GM21367 (cell line): ENCODE data around the gene KLK12.

Source experiments
- ATAC-seq: cut with Tn5 transposase; IDR thresholded peaks from one replicate; pipeline ENCODE4 v1.9.1; 2021; ENCODE audit not compliant: unreplicated experiment

KLK12 gene, protein sequence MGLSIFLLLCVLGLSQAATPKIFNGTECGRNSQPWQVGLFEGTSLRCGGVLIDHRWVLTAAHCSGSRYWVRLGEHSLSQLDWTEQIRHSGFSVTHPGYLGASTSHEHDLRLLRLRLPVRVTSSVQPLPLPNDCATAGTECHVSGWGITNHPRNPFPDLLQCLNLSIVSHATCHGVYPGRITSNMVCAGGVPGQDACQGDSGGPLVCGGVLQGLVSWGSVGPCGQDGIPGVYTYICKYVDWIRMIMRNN

DNA sequence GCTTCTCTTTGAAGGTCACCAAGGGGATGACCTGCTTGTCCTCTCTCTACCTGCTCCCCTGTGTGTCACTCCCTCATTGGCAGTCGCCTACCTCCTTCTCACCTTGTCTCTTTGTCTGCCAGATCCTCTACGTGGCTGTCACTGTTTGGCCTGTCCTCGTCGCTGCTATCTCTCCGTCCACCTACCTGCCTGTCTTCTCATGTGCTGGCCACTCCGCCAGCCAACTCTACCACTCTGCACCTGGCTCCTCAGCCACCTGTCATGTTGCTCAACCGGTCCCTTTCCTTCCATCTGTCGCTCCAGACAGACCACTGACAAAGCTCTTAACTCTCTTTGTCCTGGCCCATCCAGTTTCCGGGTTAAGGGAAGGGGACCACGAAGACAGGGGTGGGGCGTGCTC is at the start of gene KLK12:
Gene KLK12 (minus strand): TSS at position 299 of the 400 bp plus-strand sequence. CDS start 381 bp downstream, outside the sequence.
- ATAC-seq, result no peak

DNA sequence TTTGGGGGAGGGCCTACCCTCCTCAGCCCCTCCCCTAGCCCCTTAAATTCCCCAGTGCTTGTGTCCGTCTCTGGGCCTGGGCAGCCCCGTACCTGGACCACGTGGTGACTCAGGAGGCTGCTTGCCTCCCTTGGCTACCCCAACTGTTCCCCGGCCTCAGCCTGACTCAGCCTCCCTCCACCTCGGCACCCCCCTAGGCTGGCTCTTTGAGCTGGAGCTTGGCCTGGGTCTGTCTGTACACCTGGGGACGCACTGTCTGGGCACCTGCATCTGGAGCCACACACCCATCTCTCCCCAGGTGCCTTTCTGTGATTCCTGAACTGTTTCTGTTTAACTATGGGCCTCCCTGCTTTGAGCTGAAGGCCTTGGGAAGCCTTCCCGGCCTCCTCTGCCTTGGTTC is 49.7 kb upstream of the KLK12 start:
- ATAC-seq, result no peak

DNA sequence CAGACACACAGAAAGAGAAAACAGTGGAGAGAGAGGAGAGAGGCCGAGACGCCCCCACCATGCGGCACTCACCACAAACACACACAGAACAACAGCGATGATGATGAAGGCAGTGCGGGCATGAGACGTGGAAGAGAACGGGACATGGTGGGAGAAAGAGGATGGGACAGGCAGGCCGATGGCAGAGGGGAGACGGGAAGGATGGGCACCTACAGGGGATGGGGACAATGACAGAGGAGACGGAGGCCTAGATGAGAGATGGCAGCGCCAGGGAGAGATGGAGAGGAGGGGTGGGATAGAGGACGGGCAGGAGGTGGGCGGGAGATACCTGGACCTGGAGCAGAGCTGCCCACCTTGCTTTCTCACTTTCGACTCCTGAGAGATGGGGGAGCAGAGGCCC is 49.0 kb upstream of the KLK12 start:
- ATAC-seq, result no peak

DNA sequence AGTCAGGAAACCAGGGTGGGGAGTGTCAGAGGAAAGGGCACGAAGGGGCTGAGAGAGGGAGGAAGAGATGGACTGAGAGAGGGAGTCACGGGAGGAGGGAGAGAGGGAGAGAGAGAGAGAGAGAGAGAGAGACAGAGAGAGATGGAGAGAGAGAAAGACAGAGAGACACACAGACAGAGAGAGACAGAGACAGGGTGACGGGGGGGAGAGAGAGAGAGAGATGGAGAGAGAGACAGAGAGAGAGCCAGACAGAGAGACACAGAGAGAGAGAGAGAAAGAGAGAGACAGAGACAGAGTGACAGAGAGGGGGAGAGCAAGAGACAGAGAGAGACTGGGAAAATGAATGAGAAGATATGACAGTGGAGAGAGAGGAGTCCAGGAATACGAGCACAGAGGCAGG is 48.4 kb upstream of the KLK12 start:
- no peak for ATAC-seq

DNA sequence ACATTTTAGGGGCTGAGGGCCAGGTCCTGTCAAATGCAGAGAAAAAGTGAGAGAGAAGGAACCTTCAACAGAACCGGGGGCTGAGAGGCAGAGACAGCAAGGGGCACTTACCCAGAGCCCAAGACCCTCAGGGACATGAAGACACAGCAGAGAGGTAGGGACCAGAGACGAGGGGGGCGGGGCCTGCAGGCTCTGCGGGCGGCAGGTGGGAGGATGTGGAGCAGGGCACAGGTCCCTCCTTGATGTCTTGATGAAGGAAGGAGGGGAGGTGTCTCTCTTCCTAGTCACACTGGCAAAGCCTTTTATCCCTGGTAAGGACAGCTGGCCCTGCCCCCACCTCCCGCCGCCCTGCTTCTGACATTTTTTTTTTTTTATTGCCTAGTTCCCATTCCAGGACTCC is 47.8 kb upstream of the KLK12 start, which contains the start of gene KLK14:
Gene KLK14 (minus strand): TSS at position 277 of the 400 bp plus-strand sequence. CDS start 273 bp downstream, at position 4.
- ATAC-seq, result no peak

DNA sequence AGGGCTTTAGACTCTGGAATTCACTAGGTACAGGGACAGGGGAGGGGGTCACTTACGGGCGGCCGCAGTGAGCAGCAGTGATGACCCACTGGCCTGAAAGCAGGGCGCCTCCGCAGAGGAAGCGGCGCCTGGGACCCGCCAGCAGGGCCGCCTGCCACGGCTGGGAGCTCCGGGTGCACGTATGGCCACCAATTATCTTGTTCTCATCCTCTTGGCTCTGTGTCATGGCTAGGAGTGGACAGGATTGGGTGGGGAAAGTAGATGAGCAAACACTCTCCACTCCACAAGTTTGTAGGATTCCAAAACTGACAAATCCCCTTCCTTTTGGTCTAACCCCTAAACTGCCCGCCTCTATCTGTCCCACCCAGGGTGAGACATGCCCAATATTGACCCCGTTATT is 46.7 kb upstream of the KLK12 start:
- ATAC-seq, result no peak

DNA sequence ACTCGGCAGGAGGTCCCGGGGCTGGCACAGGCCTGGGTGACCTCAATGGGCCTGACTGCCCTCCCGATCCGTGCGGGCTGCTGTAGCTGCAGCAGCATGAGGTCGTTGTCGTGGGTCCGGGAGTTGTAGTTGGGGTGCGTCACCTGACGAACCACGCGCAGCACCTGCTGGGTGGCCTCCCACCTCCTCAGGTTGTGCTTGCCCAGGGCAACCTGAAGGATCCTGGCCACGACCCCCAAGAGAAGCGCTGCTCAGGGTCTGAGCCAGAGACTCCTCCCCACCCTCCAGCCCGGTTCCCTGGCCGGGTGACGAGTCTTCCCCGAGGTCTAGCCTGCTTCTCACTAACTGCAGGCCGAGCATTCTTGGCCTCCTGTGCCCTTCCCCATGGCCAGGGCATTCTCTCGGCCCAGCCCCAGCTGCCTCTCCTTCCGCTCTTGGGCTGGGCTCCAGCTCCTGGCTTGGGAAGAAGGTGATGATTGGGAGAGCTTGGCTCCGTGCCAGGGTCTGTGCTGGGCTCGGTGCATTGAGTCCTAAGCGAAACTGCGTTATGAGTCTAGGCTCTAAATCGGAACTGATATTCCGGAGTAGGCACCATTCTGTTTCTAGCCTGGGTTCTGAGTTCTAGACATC is 44.8 kb upstream of the KLK12 start:
- ATAC-seq, result no peak

DNA sequence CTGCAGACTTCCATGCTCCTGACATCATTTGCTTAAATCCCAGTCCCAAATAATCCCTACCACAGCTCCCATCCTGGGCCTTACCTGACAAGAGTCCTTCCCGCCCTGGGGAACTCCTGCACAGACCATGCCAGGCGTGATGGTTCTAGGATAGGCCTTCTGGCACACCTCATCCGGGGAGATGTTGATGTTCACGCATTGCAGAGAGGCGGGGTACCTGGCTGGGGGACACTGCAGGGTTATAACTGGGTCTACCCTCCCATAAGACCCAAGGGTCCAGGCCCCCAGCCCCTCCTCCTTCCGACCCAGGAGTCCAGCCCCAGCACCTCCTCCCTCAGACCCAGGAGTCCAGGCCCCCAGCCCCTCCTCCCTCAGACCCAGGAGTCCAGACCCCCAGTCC is 43.9 kb upstream of the KLK12 start:
- ATAC-seq, result no peak

DNA sequence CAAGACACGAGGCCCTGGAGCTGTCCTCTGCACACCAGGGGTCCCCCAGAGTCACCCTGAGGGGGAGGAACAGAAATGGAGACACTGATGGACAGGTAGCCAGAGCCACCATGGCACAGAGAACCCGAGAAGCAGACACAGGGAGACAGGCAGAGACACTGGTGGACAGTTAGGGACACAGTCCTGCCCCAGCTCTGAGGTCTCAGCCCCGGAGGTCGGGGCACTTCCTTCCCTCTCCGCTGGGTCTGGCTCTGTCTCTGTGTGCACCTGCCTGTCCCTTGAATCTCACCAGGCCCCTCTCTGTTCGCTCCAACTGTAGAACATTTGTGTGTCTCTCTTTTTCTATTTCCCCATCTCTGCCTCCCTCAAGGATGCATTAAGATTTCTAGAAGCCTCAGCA is 43.3 kb upstream of the KLK12 start:
- ATAC-seq, result no peak

DNA sequence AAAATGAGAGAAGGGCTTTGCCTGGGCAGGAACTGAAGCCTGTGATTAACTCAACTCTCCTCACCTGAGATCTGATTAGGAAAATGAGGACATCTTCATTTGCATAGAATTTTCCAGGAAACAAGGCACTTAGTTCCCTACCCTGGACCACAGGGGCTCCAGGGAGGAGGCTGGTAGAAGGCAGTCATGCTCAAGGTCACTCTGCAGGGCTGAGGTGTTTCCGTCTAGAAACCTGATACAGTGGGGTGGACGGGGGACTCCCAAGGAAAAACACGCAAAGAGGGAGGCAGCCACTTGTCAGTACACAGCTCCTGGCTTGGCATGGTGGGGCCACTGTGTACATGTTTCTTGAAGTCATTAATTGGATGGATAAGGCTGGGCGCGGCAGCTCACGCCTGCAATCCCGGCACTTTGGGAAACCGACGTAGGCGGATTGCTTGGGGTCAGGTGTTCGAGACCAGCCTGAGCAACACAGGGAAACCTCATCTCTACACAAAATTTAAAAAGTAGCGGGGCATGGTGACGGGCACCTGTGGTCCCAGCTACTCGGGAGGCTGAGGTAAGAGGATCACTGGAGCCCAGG is 41.9 kb upstream of the KLK12 start:
- ATAC-seq, result no peak

DNA sequence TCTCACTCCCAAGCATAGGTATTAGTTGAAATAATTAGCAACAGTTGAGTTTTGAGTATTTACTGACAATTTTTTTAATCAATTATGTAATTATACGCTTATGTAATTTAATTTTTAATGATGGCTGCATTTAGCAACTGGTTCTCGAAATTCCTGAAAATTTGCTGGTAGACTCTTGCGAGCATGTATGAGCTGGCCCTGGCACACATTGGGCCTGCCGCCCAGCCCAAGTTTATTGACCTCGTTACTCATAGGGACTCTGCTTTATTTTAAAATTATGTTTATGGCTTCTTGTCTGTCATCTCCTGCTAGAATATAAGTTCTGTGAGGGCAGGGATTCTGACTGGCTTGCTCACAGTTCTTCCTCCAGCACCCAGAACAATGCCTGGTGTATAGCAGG is 41.2 kb upstream of the KLK12 start:
- ATAC-seq, result no peak

DNA sequence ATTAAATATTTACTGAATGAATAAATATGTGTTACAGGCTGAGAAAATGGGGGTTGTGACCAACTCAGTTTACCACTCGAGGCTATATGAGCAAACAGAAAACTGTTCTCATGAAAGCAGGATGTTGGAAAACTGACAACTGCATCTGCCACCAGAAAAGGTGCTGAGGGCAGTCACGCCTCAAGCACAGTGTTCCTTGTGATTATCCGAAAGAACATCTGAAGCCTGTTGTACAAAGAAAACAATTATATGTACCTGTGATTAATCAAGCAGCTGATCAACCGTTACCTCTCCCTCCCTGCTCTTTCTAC is 36.2 kb upstream of the KLK12 start:
- ATAC-seq, result no peak

DNA sequence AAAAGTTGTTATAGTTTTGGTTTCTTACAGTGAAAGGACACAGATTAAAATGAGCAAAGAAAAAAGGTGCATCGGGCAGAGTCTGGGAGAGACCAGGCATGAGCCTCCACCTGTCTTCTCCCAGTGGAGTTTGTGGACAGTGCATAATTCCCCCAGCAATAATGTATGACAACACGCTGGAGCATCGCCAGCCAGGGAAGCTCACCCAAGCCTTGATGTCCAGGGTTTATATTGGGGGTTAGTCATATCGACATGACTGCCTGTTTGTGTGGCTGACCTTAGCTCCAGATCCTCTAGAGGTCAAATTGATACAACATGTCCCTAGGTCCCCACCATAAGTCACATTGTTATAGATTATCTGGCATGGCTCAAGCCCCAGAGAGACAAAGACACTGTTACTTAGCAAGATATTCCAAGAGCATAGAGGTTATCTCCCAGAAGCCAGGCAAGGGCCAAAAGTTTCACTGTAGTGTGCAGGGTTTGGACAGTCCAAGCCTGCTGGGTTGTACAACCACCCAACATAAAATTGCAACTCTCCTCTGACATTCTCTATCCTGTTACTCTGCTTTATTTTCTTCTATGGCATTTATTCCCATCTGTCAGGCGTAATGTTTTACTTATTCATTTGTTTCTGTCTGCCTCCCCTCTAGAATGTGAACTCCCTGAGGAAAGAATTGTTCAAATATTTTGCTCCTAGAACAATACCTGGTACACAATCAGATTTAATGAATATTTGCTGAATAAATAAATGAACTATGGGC is 35.7 kb upstream of the KLK12 start:
- no peak for ATAC-seq

DNA sequence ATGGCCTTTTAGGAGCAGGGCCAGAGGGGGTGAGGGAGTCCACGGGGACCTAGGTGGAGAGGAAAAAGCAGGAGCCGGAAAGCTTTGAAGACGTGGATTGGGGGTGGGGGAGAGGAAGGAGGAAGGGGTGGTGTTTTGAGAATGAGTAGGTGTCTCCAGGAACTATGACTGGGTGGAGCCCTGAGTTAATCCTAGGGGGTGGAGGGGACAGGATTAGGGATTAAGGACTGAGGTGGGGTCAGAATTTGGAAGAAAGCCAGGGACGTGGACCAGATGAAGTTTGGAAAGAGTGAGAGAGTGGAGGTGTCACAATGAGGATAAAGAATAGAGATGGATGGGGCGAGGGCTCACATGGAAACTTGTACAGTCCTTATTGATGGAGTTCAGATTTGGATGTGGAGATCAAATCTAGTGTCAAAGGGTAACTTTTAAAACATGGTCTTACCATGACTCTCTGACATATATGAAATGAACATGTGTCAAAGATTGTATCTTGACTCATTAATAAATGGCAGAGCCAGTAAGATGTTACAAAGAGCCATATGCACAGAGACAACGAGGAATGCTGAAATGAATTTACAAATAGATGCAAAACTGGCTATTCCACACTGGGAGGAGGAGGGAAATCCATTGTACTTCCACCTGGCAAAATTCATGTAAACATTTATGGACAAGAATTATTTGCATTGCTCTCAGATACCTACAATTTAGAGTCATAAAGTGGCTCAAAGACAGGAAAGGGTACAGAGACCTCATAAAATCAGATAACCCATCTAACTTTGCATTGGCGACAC is 31.8 kb upstream of the KLK12 start:
- no peak for ATAC-seq

DNA sequence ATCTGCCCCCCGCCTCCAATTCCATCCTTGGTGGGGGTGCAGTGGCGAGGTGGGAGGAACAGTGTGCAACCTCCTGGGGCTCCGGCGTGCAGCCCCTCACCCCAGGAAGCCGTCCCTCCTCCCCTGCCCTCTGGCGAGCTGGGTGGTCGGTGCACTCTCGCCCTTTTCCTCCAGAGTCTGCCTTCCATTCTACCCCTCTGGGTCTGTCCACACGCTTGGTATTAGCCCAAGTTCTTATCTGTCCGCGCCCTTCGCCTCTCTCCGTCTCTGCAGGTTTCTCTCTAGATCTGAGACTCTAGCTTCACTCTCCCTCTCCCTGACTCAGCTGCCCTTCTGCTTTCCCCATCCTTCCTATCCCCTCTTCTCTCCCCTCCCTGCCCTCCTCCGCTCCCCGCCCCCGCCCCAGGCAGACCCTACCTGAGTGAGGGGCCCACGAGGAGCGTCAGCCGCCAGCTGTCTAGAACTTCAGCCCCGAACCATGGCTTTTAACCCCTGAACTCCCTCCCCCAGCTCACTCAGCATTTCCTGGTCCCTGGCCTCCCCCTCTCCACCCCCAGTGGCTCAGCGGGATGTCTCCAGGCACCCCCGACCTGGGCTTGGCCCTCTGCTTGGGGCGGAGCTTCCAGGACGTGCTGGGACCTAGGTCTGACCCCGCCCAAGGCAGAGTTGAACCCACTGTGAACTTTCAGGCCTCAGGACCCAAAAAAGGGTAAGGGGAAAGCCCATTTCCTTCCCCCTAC is 30.6 kb upstream of the KLK12 start:
- ATAC-seq, result no peak

DNA sequence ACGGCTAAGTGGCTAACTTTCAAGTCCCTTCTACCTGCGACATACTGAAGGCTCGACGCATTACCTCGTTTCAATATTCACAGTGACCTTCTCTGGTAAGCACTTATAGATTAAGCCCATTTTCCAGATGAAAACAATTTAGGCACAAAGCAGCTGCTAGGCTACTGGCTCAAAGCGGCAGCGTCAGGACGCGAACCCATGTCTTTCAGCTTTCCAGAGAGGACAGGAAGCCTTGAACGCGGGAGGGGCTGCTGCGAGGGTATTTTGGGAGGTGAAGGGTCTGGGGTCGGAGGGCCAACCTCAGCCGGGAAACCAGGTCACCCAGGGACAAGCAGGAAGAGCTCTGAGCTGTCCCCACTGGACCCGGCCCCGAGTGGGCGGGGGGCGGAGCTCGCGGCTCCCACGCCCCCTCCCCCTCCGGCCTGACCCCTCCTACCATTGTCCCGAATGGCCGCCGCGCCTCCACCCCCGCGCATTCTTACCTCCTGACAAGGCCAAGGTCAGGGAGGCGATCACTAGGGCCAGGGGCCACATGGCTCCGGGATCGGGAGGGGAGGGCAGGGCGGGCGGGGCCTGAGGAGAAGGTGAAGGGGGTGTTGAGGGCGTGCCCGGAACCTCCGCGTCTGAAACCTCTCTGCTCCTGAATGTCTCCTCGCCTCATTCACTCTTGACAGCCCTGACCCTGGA is 29.9 kb upstream of the KLK12 start, which contains the start of gene KLK13:
Gene KLK13 (minus strand): TSS at position 559 of the 687 bp plus-strand sequence. CDS start 25 bp downstream, at position 534.
- ATAC-seq, result no peak

DNA sequence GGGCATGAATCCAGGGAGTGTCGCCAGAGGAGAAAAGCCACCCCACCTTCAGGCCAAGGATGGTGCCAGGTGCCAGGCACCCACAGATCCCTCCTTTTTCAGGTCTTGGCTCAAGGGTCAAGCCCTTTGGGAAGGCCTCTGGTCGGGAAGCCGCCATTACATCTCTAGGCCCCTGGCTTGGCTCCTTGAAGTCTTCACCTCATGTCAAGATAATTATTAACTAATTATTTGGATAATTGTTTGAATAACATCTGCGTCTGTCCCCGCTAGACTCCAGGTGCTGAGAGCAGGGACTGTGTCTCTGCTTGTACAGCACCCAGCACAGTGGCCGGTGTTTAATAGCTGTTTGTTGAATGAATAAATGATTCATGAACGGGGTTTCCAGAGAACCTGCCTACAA is 28.9 kb upstream of the KLK12 start:
- ATAC-seq, result no peak

DNA sequence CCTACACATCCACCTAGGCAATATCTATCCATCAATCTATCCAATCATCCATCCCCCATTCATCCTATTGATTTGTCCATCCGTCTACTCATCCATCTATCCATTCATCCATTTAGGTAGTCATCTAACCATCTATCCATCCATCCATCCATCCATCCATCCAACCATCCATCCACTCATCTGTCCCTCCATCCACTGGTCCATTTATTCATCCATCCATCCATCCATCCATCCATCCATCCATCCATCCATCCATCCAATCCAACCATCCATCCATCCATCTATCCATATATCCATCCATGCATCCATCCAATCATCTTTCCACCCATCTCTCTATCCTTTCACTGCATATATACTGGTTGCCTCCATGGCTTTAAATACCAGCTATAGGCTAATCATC is 26.2 kb upstream of the KLK12 start:
- no peak for ATAC-seq

DNA sequence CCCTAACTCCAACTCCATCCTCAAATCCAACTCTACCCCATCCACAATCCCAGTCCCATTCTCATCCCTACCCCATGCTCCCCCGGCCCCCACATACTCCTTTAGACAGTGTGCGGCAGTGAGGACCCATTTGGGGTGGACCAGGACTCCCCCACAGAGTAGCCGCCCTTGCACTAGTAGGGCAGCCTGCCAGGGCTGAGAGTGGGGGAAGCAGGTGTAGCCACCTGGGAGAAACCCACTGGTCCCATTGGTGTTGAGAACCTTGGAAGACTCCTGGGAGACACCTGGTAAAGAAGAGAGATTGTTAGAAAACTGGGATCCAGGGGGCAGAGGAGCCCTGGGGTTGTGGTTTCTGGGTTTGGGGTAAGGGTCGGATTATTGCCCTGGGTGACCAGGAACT is 25.5 kb upstream of the KLK12 start:
- no peak for ATAC-seq

DNA sequence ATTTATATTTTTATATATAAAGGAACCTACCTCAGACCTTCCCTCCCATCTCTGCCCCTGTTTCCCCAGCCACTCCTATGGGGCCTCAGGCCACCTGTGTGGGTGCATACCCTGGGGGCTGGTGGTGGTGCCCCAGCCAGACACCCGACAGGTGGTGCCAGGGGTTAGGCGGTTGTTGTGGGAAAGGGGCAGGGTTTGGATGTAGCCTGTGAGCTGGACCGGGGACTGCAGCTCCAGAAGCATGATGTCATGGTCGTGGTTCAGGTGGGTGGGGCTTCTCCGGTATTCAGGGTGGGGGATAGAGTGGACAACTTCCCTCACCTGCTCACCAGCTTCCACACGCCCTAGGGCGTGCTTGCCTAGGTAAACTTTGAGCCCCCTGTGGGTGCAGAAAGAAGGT is 24.9 kb upstream of the KLK12 start:
- ATAC-seq, result no peak
